ENCODE measurements around the gene CLTB.
A peak's percentile ranks its signal among the peaks of the same experiment; 100 is the strongest.
"Not testable (repeated sequence)": the region's sequence is repeated elsewhere in the genome, so short reads cannot be mapped to it uniquely, and the experiment has no call there.

CLTB gene, protein sequence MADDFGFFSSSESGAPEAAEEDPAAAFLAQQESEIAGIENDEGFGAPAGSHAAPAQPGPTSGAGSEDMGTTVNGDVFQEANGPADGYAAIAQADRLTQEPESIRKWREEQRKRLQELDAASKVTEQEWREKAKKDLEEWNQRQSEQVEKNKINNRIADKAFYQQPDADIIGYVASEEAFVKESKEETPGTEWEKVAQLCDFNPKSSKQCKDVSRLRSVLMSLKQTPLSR

DNA sequence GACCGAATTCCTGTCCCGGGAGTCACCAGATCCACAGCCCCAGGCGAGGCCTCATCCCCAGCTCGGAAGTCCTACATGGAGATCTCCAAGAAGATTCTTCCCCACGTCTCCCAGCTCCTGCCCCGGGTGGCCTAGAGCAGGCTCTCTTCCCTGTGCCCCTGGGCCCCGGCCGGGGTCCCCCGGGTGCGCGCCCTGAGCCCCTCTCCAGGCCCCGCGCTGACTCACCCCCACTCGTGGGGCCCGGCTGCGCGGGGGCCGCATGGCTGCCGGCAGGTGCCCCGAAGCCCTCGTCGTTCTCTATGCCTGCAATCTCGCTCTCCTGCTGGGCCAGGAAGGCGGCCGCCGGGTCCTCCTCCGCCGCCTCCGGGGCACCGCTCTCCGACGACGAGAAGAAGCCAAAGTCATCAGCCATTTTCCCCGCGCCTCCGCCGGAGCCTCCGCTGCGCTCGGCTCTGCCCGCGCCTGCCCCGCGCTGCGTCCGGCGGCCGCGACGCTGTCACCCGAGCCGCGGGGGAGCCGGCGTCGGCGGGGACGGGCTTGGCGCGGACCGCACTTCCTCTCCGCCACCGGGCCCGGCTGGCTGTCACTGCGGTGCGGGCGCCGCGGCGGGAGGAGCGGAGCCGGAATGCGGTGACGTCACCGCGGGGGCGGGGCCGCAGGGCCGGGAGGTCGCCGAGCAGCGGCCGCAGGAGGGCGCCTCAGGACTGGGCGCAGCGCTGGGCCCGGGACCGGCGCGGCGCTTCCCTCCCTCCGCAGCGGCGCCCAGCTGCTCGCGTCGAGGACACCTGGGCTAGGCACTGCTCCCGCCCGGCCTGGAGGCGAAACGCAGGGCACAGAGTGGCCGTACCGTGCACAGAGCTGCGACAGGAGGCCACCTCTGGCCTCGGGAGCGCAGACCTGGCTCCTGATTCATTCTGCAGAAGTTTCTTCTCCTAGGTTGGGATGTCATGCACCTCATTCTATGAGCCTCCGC is at the start of gene CLTB:
Gene CLTB (minus strand): TSS at position 588 of the 973 bp plus-strand sequence. CDS start 176 bp downstream, at position 412.
- peak; percentile 84 to 87 (median 86) for DNase-seq

GRCh38 chr5:176463113-176463764 is 46.9 kb upstream of the CLTB start:
- DNase-seq = no peak

DNA sequence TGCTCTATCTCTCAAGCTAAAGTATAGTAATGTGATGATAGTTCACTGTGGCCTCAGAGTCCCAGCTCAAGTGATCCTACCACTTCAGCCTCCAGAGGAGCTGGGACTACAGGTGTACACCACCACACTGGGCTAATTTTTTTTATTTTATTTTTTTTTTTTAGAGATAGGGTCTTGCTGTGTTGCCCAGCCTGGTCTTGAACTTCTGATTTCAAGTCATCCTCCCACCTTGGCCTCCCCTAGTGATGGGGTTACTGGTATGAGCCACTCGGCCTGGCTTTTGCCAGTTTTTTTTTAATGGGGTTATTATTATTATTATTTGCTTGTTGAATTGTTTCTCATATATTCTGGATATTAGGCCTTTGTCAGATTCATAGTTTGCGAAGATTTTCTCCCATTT is 45.0 kb upstream of the CLTB start:
- DNase-seq = no peak

DNA sequence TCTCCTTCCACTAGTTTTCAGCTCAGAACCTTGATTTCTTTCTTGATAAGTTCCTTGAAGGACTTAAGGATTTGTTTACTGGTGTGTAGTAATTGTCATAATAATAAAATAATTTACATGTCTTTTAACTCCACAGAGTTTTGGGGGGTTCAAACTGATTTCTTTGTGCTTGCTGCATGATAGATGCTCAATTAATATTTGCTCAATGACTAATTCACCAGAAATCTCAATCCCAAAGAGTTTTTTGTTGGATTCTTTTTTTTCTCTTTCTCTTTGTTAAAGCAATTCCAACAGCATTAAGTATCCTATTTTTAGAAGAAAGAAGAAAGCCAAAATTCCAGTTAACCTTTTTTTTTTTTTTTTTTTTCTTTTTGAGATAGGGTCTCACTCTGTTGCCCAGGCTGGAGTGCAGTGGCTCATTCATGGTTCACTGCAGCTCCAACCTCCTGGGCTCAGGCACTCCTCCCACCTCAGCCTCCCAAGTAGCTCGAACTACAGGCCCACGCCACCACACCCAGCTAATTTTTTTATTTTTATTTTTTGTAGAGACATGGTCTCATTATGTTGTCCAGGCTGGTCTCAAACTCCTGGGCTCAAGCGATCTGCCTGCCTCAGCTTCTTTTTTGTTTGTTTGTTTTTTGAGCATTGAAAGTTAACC is 42.7 kb upstream of the CLTB start:
- no peak for DNase-seq

DNA sequence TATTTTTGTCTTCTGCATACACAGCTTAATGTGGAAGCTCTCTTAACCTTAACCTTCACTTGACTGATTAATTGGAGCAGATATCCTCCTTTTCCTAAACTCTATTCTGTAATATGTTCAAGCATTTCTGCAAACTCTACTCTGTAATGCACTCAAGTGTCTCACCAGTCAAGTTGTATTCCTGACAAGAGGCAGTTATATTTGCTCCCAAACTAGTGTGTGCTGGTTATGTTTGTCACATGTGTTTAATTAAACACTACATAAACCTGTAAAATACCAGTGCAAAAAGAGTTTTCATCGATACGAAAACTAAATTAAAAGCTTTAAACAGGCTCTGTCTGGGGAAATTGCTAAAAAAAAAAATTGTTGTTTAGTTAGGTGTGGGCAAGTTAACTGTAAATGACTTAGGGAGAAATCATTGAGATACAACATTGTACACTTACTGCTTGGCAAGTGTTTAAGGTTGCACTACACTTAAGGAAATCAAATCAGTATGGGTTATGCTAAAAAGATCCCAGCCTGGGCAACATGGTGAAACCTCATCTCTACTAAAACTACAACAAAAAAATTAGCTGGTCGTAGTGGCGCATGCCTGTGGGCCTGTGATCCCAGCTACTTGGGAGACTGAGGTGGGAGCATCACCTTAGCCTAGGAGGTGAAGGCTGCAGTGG is 38.5 kb upstream of the CLTB start:
- DNase-seq = no peak

DNA sequence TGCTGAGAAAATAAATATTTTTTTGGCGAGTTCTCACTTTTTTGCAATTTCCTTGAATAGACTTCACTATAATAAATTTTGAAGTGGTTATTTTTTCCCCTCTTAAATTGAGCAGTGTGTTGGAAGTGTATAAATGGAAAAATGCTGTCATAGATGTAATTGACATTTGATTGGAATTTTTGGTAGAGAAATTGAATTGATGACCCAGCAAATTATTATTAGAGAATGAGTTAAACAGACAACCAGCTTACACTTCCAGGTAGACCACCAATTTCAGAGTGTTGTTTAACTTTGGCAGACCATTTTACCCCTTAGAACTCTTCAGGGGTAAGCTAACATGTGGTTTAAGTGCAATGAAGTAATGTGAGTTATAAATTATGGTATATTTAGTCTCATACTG is 33.7 kb upstream of the CLTB start:
- DNase-seq = no peak

DNA sequence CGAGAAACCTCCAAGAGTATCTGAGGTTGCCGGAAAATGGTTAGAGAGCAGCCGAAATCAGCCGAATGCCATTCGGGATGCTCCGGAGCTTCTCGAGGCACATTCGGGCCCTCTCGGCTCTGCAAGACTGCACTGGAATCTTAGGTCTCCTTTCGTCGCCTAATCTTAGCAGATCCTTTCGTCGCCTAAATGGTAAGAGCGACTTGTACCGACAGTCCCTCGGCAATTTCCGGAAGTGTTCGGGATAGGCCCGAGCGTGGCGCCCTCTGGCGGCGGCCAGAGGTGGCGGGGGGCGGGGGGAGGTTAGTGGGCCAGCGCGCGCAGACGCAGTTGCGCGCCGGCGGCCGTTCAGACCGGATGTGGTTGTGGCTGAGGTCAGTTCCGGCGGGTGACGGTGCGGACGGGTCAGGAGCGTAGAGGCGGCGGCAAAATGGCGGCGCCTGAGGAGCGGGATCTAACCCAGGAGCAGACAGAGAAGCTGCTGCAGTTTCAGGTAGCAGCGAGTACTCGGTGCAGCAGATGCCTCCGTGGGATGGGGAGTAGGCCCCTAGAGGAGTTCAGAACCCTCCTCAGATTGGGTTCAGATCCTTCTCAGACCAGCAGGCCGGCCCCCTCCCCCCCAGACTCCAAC is 31.8 kb upstream of the CLTB start, which contains the start of gene FAF2:
Gene FAF2 (plus strand): TSS at position 408 of the 631 bp plus-strand sequence. CDS start 23 bp downstream, at position 431.
- peak; percentile 85 to 97 (median 94) for DNase-seq

DNA sequence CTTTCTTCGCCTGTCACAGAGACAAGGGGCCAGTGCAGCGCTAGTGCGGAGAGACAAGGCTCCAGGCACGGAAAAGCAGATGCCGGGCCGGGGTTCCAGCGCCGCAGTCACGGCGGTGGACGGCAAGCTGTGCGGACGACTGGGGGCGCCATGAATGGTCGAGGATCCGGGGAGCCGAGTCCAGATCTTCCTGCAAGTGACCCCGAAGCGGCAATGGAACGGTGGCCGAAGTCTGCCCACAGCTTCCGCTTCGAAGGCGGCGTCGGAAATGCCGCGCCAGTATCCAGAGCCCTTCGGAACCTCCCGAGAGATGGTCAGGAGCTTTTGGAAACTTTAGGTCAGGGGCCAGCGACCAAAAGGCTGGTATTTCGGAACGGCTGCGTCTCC is 31.2 kb upstream of the CLTB start:
- peak in 1 of 3 experiments; percentile 33 for DNase-seq

- peak in 2 of 3 experiments; percentile 29 to 33 for DNase-seq
These were observed 30.7 kb upstream of the CLTB start for GRCh38 chr5:176446884-176447590.

GRCh38 chr5:176446028-176446665 is 29.8 kb upstream of the CLTB start:
- no peak for DNase-seq

GRCh38 chr5:176444742-176445141 is 28.4 kb upstream of the CLTB start:
- no peak for DNase-seq

- DNase-seq = not testable (repeated sequence)
These were observed 26.6 kb upstream of the CLTB start for GRCh38 chr5:176442911-176443310.

GRCh38 chr5:176441921-176442323 is 25.6 kb upstream of the CLTB start:
- no peak for DNase-seq

GRCh38 chr5:176440927-176441706 is 24.8 kb upstream of the CLTB start:
- no peak for DNase-seq

DNA sequence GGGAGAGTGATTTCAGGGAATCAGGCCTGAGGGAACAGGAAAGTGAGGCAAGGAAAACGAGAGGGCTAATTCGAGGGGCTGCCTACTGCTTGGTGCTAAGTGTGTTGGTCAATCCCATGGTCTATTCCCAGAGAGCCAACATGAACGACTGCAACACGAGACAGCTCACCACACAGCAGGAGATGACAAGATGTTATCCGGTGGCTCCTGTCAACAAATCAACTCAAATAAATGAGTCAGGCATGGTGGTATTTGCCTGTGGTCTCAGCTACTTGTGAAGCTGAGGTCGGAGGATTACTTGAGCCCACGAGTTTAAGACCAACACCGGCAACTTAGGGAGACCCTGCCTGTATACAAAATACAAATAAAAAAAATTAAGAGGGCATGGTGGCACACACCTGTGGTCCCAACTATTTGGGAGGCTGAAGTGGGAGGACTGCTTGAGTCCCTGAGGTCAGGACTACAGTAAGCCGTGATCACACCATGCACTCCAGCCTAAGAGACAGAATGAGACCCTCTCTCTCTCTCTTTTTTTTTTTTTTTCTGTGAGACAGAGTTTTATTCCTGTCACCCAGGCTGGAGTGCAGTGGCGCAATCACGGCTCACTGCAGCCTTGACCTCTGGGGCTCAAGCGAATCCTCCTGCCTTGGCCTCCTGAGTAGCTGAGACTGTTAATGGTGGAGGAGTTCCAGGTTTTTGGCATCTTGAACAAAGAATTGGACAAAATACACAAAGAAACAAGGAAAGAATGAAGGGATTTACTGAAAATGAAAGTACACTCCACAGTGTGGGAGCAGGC is 22.8 kb upstream of the CLTB start:
- DNase-seq = no peak

GRCh38 chr5:176436656-176437055 is 20.3 kb upstream of the CLTB start:
- DNase-seq = no peak

DNA sequence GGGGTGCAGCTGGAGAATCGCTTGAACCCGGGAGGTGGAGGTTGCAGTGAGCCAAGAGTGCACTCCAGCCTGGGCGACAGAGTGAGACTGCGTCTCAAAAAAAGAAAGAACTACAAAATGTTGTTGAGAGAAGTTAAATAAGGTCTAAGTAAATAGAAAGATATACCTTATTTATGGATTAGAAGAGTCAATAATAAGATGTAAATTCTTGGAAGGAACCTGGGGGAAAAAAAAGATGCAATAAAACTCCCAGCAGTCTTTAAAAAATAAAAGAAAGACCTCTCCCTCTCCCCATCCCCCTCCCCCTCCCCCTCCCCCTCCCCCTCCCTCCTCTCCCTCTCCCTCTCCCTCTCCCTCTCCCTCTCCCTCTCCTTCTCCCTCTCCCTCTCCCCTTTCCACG is 16.4 kb upstream of the CLTB start:
- DNase-seq = no peak

DNA sequence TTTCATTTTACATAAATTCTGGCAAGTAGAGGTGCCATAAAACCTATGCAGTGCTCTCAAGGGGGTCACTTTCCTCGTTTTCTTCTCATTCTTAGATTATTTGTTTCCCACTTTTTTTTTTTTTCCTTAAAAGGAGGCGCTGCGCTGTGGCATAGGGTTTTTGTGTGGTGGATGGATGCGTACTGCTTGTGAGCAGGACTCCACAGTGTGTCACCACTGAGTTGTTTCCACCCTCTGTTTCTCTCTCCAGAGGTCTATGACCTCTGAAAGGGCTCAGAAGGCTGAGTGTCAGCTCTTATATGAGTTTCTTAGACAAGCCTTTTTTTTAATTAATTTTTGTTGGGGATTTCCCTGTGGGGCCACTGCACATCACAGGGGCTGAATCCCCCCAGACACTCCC is 13.6 kb upstream of the CLTB start:
- no peak for DNase-seq

GRCh38 chr5:176427971-176428370 is 11.6 kb upstream of the CLTB start:
- no peak for DNase-seq

Data from NCI-H1417 (cell line).